ENCODE results near the gene CFAP97D2.
"Not testable (repeated sequence)": the region's sequence is repeated elsewhere in the genome, so short reads cannot be mapped to it uniquely, and the experiment has no call there.

The CFAP97D2 gene

GRCh38 chr13:114237415-114238112 lies 58.5 kb downstream of the CFAP97D2 start:
- no peak for DNase-seq

GRCh38 chr13:114241918-114242317 lies 62.9 kb downstream of the CFAP97D2 start:
- DNase-seq, result no peak

GRCh38 chr13:114243971-114244370 lies 64.9 kb downstream of the CFAP97D2 start:
- no peak for DNase-seq

- no peak for DNase-seq
Observed at GRCh38 chr13:114244637-114245036, 65.6 kb downstream of the CFAP97D2 start.

GRCh38 chr13:114248011-114248410 lies 69.0 kb downstream of the CFAP97D2 start:
- no peak for DNase-seq

- no peak for DNase-seq
Observed at GRCh38 chr13:114249077-114249476, 70.0 kb downstream of the CFAP97D2 start.

GRCh38 chr13:114251639-114252440 lies 72.8 kb downstream of the CFAP97D2 start:
- DNase-seq, result not testable (repeated sequence)

GRCh38 chr13:114256547-114256946 lies 77.5 kb downstream of the CFAP97D2 start:
- DNase-seq, result no peak

- DNase-seq, result no peak
Observed at GRCh38 chr13:114257014-114257413, 78.0 kb downstream of the CFAP97D2 start.

GRCh38 chr13:114258589-114258988 lies 79.5 kb downstream of the CFAP97D2 start:
- no peak for DNase-seq

GRCh38 chr13:114259374-114259773 lies 80.3 kb downstream of the CFAP97D2 start:
- DNase-seq, result no peak

GRCh38 chr13:114259974-114260373 lies 80.9 kb downstream of the CFAP97D2 start:
- no peak for DNase-seq

- DNase-seq, result no peak
Observed at GRCh38 chr13:114260814-114261213, 81.8 kb downstream of the CFAP97D2 start.

GRCh38 chr13:114261328-114261965 lies 82.4 kb downstream of the CFAP97D2 start:
- no peak for DNase-seq

GRCh38 chr13:114263578-114263977 lies 84.5 kb downstream of the CFAP97D2 start:
- peak; percentile 13 for DNase-seq

GRCh38 chr13:114264313-114264712 lies 85.3 kb downstream of the CFAP97D2 start:
- not testable (repeated sequence) for DNase-seq

GRCh38 chr13:114264886-114265611 lies 86.0 kb downstream of the CFAP97D2 start:
- DNase-seq, result no peak

GRCh38 chr13:114266241-114266640 lies 87.2 kb downstream of the CFAP97D2 start:
- no peak for DNase-seq

GRCh38 chr13:114268344-114269280 lies 89.6 kb downstream of the CFAP97D2 start:
- DNase-seq, result peak; percentile 22

- no peak for DNase-seq
Observed at GRCh38 chr13:114269281-114269770, 90.3 kb downstream of the CFAP97D2 start.
